Spleen (tissue), 7 donors: ENCODE measurements around the gene SLC25A1.

Experiments
- POLR2A ChIP-seq, 3 donors: fragments of 450-650 bp; IDR thresholded peaks; one replicate each; pipeline ENCODE4 v1.5.1; 2017; ENCODE audit warnings: antibody characterized with exemption in 3 of 3, mild to moderate bottlenecking in 1 of 3
- TF ChIP-seq, protein P1 (sequence below), 11 experiments: fragments of 200-600 bp in 7 of 11; fragments of 450-650 bp in 4 of 11; sonication (generic) in 4 of 11; IDR thresholded peaks in 8 of 11; conservative IDR thresholded peaks in 3 of 11; 1 replicate in 7 of 11; 2 replicates in 4 of 11; pipeline versions ENCODE4 v1.4.0 to v1.8.0; 2016 to 2021; ENCODE audit warnings: antibody characterized with exemption in 11 of 11, inconsistent platforms in 4 of 11, mild to moderate bottlenecking in 1 of 11
- donor health status: DM: no; HTN: no; CAD: no; lungs with moderate emphysema.
- donor health status: DM: no; HTN: no; CAD: no.
- donor health status: DM: no; HTN: no; CAD: no.

DNA sequence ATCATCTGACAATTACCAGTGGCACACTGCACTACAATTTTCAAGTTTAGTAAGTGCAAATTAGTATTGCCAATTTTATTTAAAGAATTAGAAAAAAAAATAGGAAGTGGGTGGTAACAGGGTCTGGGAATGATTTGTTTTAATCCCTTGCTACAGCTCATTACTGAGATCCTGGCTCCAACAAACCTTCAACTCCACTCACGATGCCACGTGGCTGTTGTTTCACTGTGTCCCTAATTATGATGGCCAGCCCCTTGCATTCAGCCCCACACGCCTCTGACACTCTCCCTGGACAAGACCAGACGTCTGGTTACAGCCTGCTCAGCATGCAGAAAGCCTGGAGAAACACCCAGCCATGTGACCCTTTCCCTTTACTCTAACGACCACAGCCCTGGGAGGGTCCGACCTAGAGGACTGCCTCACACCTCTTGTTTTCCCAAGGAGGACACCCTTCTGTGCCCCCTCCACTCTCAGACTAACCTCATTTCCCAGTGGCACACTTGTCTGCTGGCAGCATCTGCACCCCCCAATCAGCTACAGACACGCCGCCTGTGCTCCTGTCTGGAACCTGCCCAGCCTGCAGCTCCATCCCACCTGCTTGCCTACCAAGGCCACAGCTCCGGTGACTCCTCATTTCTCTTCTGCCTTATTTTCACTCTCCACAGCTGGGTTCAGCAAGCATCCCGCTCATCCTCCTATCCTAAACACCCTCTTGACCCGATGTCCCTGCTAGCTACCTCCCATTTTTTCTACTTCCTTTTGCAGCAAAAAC, 18.5 kb upstream of the SLC25A1 start:
- TF ChIP-seq, protein P1, sequence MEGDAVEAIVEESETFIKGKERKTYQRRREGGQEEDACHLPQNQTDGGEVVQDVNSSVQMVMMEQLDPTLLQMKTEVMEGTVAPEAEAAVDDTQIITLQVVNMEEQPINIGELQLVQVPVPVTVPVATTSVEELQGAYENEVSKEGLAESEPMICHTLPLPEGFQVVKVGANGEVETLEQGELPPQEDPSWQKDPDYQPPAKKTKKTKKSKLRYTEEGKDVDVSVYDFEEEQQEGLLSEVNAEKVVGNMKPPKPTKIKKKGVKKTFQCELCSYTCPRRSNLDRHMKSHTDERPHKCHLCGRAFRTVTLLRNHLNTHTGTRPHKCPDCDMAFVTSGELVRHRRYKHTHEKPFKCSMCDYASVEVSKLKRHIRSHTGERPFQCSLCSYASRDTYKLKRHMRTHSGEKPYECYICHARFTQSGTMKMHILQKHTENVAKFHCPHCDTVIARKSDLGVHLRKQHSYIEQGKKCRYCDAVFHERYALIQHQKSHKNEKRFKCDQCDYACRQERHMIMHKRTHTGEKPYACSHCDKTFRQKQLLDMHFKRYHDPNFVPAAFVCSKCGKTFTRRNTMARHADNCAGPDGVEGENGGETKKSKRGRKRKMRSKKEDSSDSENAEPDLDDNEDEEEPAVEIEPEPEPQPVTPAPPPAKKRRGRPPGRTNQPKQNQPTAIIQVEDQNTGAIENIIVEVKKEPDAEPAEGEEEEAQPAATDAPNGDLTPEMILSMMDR (IDR thresholded peaks at IDR 0.05 in 8 of 11, conservative IDR thresholded peaks at IDR 0.05 in 3 of 11) = no peak
- no peak for TF ChIP-seq POLR2A (IDR thresholded peaks at IDR 0.05)
